H1 (cell line): ENCODE results near the gene SERTAD2. TPM values are rescaled to one million over a fixed set of nuclear protein-coding genes. Genes with fewer than 3 reads are reported as not detected.

Experiments
- CTCF ChIA-PET: fragments of 300-600 bp; sonication (Branson Sonifier 250); formaldehyde crosslinking; loops from one replicate; lab custom pipeline; 2021; ENCODE audit not compliant: partially characterized antibody; lab: Charles Lee
- POLR2A ChIA-PET: fragments of 300-600 bp; sonication (Branson Sonifier 250); formaldehyde crosslinking; loops from one replicate; lab custom pipeline; 2021; ENCODE audit warnings: inconsistent platforms; ENCODE audit not compliant: partially characterized antibody; lab: Charles Lee
- DNase-seq, 2 experiments: peaks; one replicate each; pipeline versions ENCODE4 v3.0.0 to v3.0.0-alpha.2; 2010 to 2022; ENCODE audit warnings: low spot score in 2 of 2, low read depth in 1 of 2, mixed read lengths in 1 of 2
- FAIRE-seq: peaks from 2 replicates; lab custom pipeline; 2011; peaks lifted over from hg19 to GRCh38; lab: Jason Lieb, UNC
- H2AFZ ChIP-seq: 2 replicates; pipeline ENCODE4 v1.8.1; 2012; ENCODE audit warnings: low read length, inconsistent platforms
- H2AK5ac ChIP-seq: 2 replicates; pipeline ENCODE4 v1.6.1; 2013; ENCODE audit warnings: low read depth, low read length
- H2BK120ac ChIP-seq: replicated peaks from 2 replicates; pipeline ENCODE3; 2013; ENCODE audit warnings: low read depth, low read length, inconsistent platforms
- H2BK12ac ChIP-seq: 2 replicates; pipeline ENCODE4 v1.6.1; 2013; ENCODE audit warnings: low read depth, low read length
- H2BK15ac ChIP-seq: 2 replicates; pipeline ENCODE4 v1.6.1; 2013; ENCODE audit warnings: low read length
- H2BK20ac ChIP-seq: 2 replicates; pipeline ENCODE4 v1.6.1; 2013; ENCODE audit warnings: low read length
- H2BK5ac ChIP-seq: 2 replicates; pipeline ENCODE4 v1.6.1; 2013; ENCODE audit warnings: low read depth, low read length
- H3K14ac ChIP-seq: 2 replicates; pipeline ENCODE4 v1.6.1; 2013; ENCODE audit warnings: inconsistent platforms; ENCODE audit not compliant: insufficient read length
- H3K18ac ChIP-seq: 2 replicates; pipeline ENCODE4 v1.6.1; 2013; ENCODE audit warnings: low read length; ENCODE audit errors: extremely low read depth
- H3K23ac ChIP-seq: 2 replicates; pipeline ENCODE4 v1.6.1; 2013; ENCODE audit warnings: inconsistent platforms; ENCODE audit not compliant: insufficient read length
- H3K23me2 ChIP-seq: 2 replicates; pipeline ENCODE4 v1.6.1; 2013; ENCODE audit warnings: low read depth, low read length
- H3K27ac ChIP-seq: 2 replicates; pipeline ENCODE4 v1.6.1; 2011; ENCODE audit warnings: low read depth, low read length, inconsistent platforms
- H3K27me3 ChIP-seq, 4 experiments: replicated peaks in 1 of 4; 1 replicate in 1 of 4; 2 replicates in 3 of 4; pipeline versions ENCODE4 v1.6.1 to v1.8.1; 2011 to 2013; ENCODE audit warnings: low read length in 3 of 4, mild to moderate bottlenecking in 3 of 4, inconsistent platforms in 2 of 4, mixed read lengths in 2 of 4, moderate library complexity in 1 of 4; ENCODE audit not compliant: control insufficient read depth in 3 of 4, insufficient read depth in 3 of 4; ENCODE audit errors: extremely low read depth in 1 of 4
- H3K36me3 ChIP-seq, 4 experiments: 2 replicates each; pipeline versions ENCODE4 v1.6.1 to v1.8.1; 2011 to 2013; ENCODE audit warnings: mild to moderate bottlenecking in 4 of 4, low read length in 3 of 4, moderate library complexity in 2 of 4, control low read depth in 1 of 4, inconsistent platforms in 1 of 4; ENCODE audit not compliant: insufficient read depth in 4 of 4, control insufficient read depth in 2 of 4
- H3K4ac ChIP-seq: replicated peaks from 2 replicates; pipeline ENCODE3; 2013; ENCODE audit warnings: low read length, low read depth, mixed read lengths, inconsistent platforms; ENCODE audit not compliant: insufficient read length
- H3K4me1 ChIP-seq, 4 experiments: replicated peaks in 1 of 4; 1 replicate in 1 of 4; 2 replicates in 3 of 4; pipeline versions ENCODE4 v1.6.1 to v1.8.1; 2011 to 2013; ENCODE audit warnings: low read length in 3 of 4, inconsistent platforms in 2 of 4, mixed read lengths in 1 of 4; ENCODE audit not compliant: insufficient read depth in 4 of 4, control insufficient read depth in 3 of 4
- H3K4me2 ChIP-seq, 2 experiments: 2 replicates each; pipeline versions ENCODE4 v1.6.1 to v1.8.1; 2011 to 2013; ENCODE audit warnings: low read depth in 2 of 2, low read length in 2 of 2, control low read depth in 1 of 2, inconsistent platforms in 1 of 2, mild to moderate bottlenecking in 1 of 2; ENCODE audit not compliant: insufficient read depth in 1 of 2
- H3K4me3 ChIP-seq, 4 experiments: fragments of 200-600, 300-600 bp in 1 of 4; sonication (generic), shearing (Covaris generic), sonication (Bioruptor Twin) in 1 of 4; 2 replicates each; pipeline versions ENCODE4 v1.5.1 to v1.8.1; 2011 to 2016; ENCODE audit warnings: low read length in 4 of 4, low read depth in 3 of 4, control low read depth in 2 of 4, inconsistent platforms in 2 of 4, mild to moderate bottlenecking in 2 of 4, mixed read lengths in 1 of 4, moderate library complexity in 1 of 4; ENCODE audit not compliant: insufficient read depth in 2 of 4; ENCODE audit errors: extremely low read depth in 1 of 4
- H3K56ac ChIP-seq: replicated peaks from 2 replicates; pipeline ENCODE3; 2013; ENCODE audit warnings: low read depth, mild to moderate bottlenecking, mixed read lengths, low read length, inconsistent platforms; ENCODE audit not compliant: insufficient read length
- H3K79me1 ChIP-seq: 2 replicates; pipeline ENCODE4 v1.6.1; 2013; ENCODE audit warnings: low read depth, low read length, control low read depth
- H3K79me2 ChIP-seq, 2 experiments: 2 replicates each; pipeline versions ENCODE4 v1.6.1 to v1.8.1; 2012 to 2013; ENCODE audit warnings: low read length in 2 of 2, mild to moderate bottlenecking in 2 of 2, inconsistent platforms in 1 of 2; ENCODE audit not compliant: insufficient read depth in 2 of 2, control insufficient read depth in 1 of 2
- H3K9ac ChIP-seq, 4 experiments: replicated peaks in 1 of 4; 1 replicate in 1 of 4; 2 replicates in 3 of 4; pipeline versions ENCODE4 v1.6.1 to v1.8.1; 2011 to 2013; ENCODE audit warnings: low read depth in 3 of 4, low read length in 3 of 4, control low read depth in 2 of 4, mild to moderate bottlenecking in 2 of 4, moderate library complexity in 2 of 4, inconsistent platforms in 1 of 4; ENCODE audit errors: extremely low read depth in 1 of 4
- H3K9me3 ChIP-seq, 2 experiments: 2 replicates each; pipeline versions ENCODE4 v1.6.1 to v1.8.1; 2012 to 2013; ENCODE audit warnings: mild to moderate bottlenecking in 2 of 2, moderate library complexity in 2 of 2, control low read depth in 1 of 2, inconsistent platforms in 1 of 2, low read depth in 1 of 2, low read length in 1 of 2, mixed read lengths in 1 of 2; ENCODE audit not compliant: insufficient read depth in 2 of 2
- H4K20me1 ChIP-seq, 2 experiments: replicated peaks in 1 of 2; 2 replicates each; pipeline versions ENCODE3 to v1.8.1; 2011 to 2013; ENCODE audit warnings: inconsistent platforms in 2 of 2, low read length in 2 of 2, mild to moderate bottlenecking in 1 of 2; ENCODE audit not compliant: insufficient read depth in 2 of 2, control insufficient read depth in 1 of 2
- H4K5ac ChIP-seq: 2 replicates; pipeline ENCODE4 v1.6.1; 2013; ENCODE audit warnings: low read length, low read depth, mixed read lengths, inconsistent platforms; ENCODE audit not compliant: insufficient read length
- H4K8ac ChIP-seq: 2 replicates; pipeline ENCODE4 v1.8.0; 2013; ENCODE audit warnings: mild to moderate bottlenecking, moderate library complexity, low read length, inconsistent platforms; ENCODE audit not compliant: insufficient read depth; ENCODE audit errors: extremely low read depth
- H4K91ac ChIP-seq: replicated peaks from 2 replicates; pipeline ENCODE3; 2013; ENCODE audit warnings: low read length, mixed read lengths, inconsistent platforms; ENCODE audit not compliant: insufficient read length
- CHD1 ChIP-seq: IDR thresholded peaks from 2 replicates; pipeline ENCODE4 v1.6.1; 2012; ENCODE audit warnings: low read depth, low read length, improper control_type of control experiment
- EZH2 ChIP-seq: fragments of 200-600 bp; sonication (generic); IDR thresholded peaks from 2 replicates; pipeline ENCODE4 v1.7.1; 2012; ENCODE audit warnings: low read depth, mild to moderate bottlenecking, moderate library complexity, low read length, inconsistent platforms; ENCODE audit not compliant: severe bottlenecking
- KDM4A ChIP-seq: IDR thresholded peaks from one replicate; pipeline ENCODE4 v1.7.1; 2012; ENCODE audit warnings: low read depth, mild to moderate bottlenecking, moderate library complexity, low read length, inconsistent platforms; ENCODE audit not compliant: severe bottlenecking
- KDM5A ChIP-seq: fragments of 200-600 bp; IDR thresholded peaks from 2 replicates; pipeline ENCODE4 v1.7.1; 2012; ENCODE audit warnings: mild to moderate bottlenecking, low read length, inconsistent platforms, mixed read lengths
- RBBP5 ChIP-seq: IDR thresholded peaks from 2 replicates; pipeline ENCODE4 v1.7.1; 2012; ENCODE audit warnings: low read depth, mild to moderate bottlenecking, inconsistent platforms, low read length, moderate library complexity, borderline replicate concordance
- SUZ12 ChIP-seq: fragments of 200-600 bp; sonication (generic); IDR thresholded peaks from 2 replicates; pipeline ENCODE4 v1.6.1; 2012; ENCODE audit warnings: mild to moderate bottlenecking, inconsistent platforms, low read length, moderate library complexity, mixed read lengths
- TBP ChIP-seq: IDR thresholded peaks from 2 replicates; pipeline ENCODE4 v1.6.1; 2011; ENCODE audit warnings: low read depth, low read length, improper control_type of control experiment
- TCF12 ChIP-seq: IDR thresholded peaks from 2 replicates; pipeline ENCODE4 v1.6.1; 2011; ENCODE audit warnings: low read depth, mild to moderate bottlenecking, low read length
- TEAD4 ChIP-seq: IDR thresholded peaks from 2 replicates; pipeline ENCODE4 v1.6.1; 2012; ENCODE audit warnings: low read depth, low read length, inconsistent platforms, mixed read lengths
- USF2 ChIP-seq: IDR thresholded peaks from 2 replicates; pipeline ENCODE4 v1.6.1; 2011; ENCODE audit warnings: low read length, improper control_type of control experiment
- YY1 ChIP-seq: IDR thresholded peaks from 2 replicates; pipeline ENCODE4 v1.6.1; 2011; ENCODE audit warnings: low read depth, mild to moderate bottlenecking, low read length
- WGBS, 2 experiments: shearing (Covaris generic) in 1 of 2; methylation state at CpG; one replicate each; pipeline versions ENCODE4 v1.1.6 to v1.1.7; 2013 to 2015; ENCODE audit warnings: low lambda C conversion rate in 2 of 2, mixed read lengths in 2 of 2, inconsistent platforms in 1 of 2, low coverage in 1 of 2, missing lambda C conversion rate in 1 of 2; ENCODE audit not compliant: insufficient replicate concordance in 2 of 2, insufficient coverage in 1 of 2, insufficient read length in 1 of 2; ENCODE audit errors: extremely low coverage in 1 of 2, missing lambda C conversion rate in 1 of 2; 5-methylcytosine and 5-hydroxymethylcytosine counted together
- polyA plus RNA-seq, 7 experiments: library from polyadenylated mRNA; depleted of rRNA in 3 of 7; stranded (reverse) in 5 of 7; unstranded in 2 of 7; fragments of >200 nt in 5 of 7; fragments of 200-250 nt in 2 of 7; gene quantifications; 1 replicate in 5 of 7; 2 replicates in 1 of 7; 4 replicates in 1 of 7; pipeline versions ENCODE4 v1.2.1 to v1.2.3, GENCODE V29; 2011 to 2013; ENCODE audit warnings: missing spikeins in 2 of 7, mixed read lengths in 2 of 7
- total RNA-seq: library from RNA; stranded (reverse); fragmentation: NEBNext Ultra II Directional; extraction: Animal tissue kit (Norgen Biotek cat#: 25700); gene quantifications from 2 replicates; pipeline ENCODE4 v1.2.1, GENCODE V29; 2021

Gene SERTAD2
- total and polyA plus RNA-seq, 2 of the 8 experiments (the other 6 are each of a cell fraction or from before 2014, with no cell fraction given), result 2.9 to 4.5 TPM

GRCh38 chr2:64697297-64698176, 43.8 kb upstream of the SERTAD2 start:
- no peak overlapping the region for H2BK120ac ChIP-seq
- H2BK12ac ChIP-seq, result no peak overlapping the region
- H3K4me3 ChIP-seq, result no peak overlapping the region
- H3K4me2 ChIP-seq, result no peak overlapping the region
- no peaks in the 10 kb centered on the region for H3K79me2 ChIP-seq
- H3K4ac ChIP-seq, result no peak overlapping the region
- WGBS, 2 experiments, result 91% methylated on average over 6 of the region's 6 CpGs; no CpG with 5 or more reads in 1 of the 2 experiments
- H4K8ac ChIP-seq, result no peak overlapping the region; the same call in 1 of the 2 replicates
- H2BK5ac ChIP-seq, result no peak overlapping the region
- H3K56ac ChIP-seq, result no peak overlapping the region
- no peak overlapping the region for H2BK20ac ChIP-seq
- no peak overlapping the region for H2AFZ ChIP-seq
- no peaks in the 10 kb centered on the region for H3K23me2 ChIP-seq
- H3K9ac ChIP-seq, result no peak overlapping the region
- peaks cover 0 to 7% (median 0%) of the 10 kb centered on the region in 4 experiments; a peak in 1 of 7 replicates for H3K4me1 ChIP-seq
- no peak overlapping the region for H3K27ac ChIP-seq
- H3K18ac ChIP-seq, result no peak overlapping the region
- H4K5ac ChIP-seq, result no peak overlapping the region
- H2BK15ac ChIP-seq, result no peak overlapping the region
- H3K27me3 ChIP-seq, result no peaks in the 10 kb centered on the region
- no peak for FAIRE-seq
- no peak overlapping the region for H3K23ac ChIP-seq
- CTCF ChIA-PET, result interaction anchor here (1.0 to 1.5 kb wide), 4 partner anchors 19 to 51 kb away, joined by 3 to 6 read pairs (median 4); partner anchors contain the start of gene SERTAD2
- H2AK5ac ChIP-seq, result no peak overlapping the region
- POLR2A ChIA-PET, result no interaction called here
- no peaks in the 10 kb centered on the region for H4K20me1 ChIP-seq
- no peaks in the 10 kb centered on the region for H3K9me3 ChIP-seq
- H3K79me1 ChIP-seq, result no peaks in the 10 kb centered on the region
- H3K36me3 ChIP-seq, result no peaks in the 10 kb centered on the region
- no peak overlapping the region for H3K14ac ChIP-seq
- DNase-seq, result no peak
- H4K91ac ChIP-seq, result no peak overlapping the region
- TF ChIP-seq RBBP5 (no peak), TBP (no peak), TCF12 (no peak), USF2 (no peak), CHD1 (no peak), KDM5A (no peak), TEAD4 (no peak), EZH2 (no peak), SUZ12 (no peak), YY1 (no peak), KDM4A (no peak)
